ENCODE data around the gene RCVRN. TPM values are rescaled to one million over a fixed set of nuclear protein-coding genes. Genes with fewer than 3 reads are reported as not detected.

The RCVRN gene
- total and polyA plus RNA-seq, 7 donors, result 0.23 TPM; not detected in 6

GRCh38 chr17:9918804-9919352 is 13.8 kb upstream of the RCVRN start:
- 87 to 93% (median 89%) methylated on average over 5 of the region's 5 CpGs for WGBS, 3 donors
- DNase-seq (no peak), ATAC-seq (no peak)
- H3K36me3 ChIP-seq (ENCODE audit: insufficient read depth in 1 of 2, low read depth in 1 of 2), result no peaks in the 10 kb centered on the region
- H3K27ac ChIP-seq, result no peak overlapping the region
- no peaks in the 10 kb centered on the region for H3K9me3 ChIP-seq
- no peak for TF ChIP-seq CTCF (IDR thresholded peaks at IDR 0.05)
- H3K27me3 ChIP-seq (ENCODE audit: insufficient read depth in 3 of 3, low read length in 2 of 3), result no peaks in the 10 kb centered on the region
- intact Hi-C loops (cut with DNase I), result no loop called here
- H3K4me1 ChIP-seq, result no peaks in the 10 kb centered on the region
- no peak overlapping the region for H3K4me3 ChIP-seq

GRCh38 chr17:9918352-9918751 is 13.3 kb upstream of the RCVRN start:
- 93 to 96% (median 96%) methylated on average over 8 of the region's 8 CpGs for WGBS, 3 donors
- DNase-seq (no peak), ATAC-seq (no peak)
- no peaks in the 10 kb centered on the region for H3K36me3 ChIP-seq (ENCODE audit: insufficient read depth in 1 of 2, low read depth in 1 of 2)
- H3K27me3 ChIP-seq (ENCODE audit: insufficient read depth in 3 of 3, low read length in 2 of 3), result no peaks in the 10 kb centered on the region
- intact Hi-C loops (cut with DNase I), result no loop called here
- no peak for TF ChIP-seq CTCF (IDR thresholded peaks at IDR 0.05)
- H3K4me3 ChIP-seq, result no peak overlapping the region
- H3K27ac ChIP-seq, result no peak overlapping the region
- no peaks in the 10 kb centered on the region for H3K4me1 ChIP-seq
- H3K9me3 ChIP-seq, result no peaks in the 10 kb centered on the region

DNA sequence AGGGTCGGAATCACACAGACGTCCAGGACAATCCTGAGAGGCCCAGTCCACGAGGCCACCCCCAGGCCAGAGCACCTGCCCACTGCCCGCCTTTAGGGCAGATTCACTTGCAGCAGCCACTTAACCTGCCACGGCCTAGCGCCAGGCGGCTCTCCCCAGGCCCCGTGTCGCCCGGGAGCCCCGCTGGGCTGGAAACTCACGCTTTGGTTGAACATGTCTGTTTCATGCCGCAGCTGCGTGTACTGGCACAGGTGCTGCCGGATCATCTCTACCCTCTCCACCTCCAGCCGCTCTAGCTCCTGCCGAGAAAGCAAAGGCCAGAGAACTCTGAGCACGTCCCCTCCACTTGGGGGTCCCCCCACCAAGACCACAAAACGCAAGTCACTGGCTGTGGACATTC is 12.7 kb upstream of the RCVRN start:
- ATAC-seq, result no peak
- Histone ChIP-seq H3K4me1 (no peaks in the 10 kb centered on the region), H3K27me3 (ENCODE audit: insufficient read depth in 3 of 3, low read length in 2 of 3) (no peaks in the 10 kb centered on the region), H3K36me3 (ENCODE audit: insufficient read depth in 1 of 2, low read depth in 1 of 2) (no peaks in the 10 kb centered on the region), H3K9me3 (no peaks in the 10 kb centered on the region), H3K4me3 (no peak overlapping the region), H3K27ac (no peak overlapping the region)
- TF ChIP-seq CTCF (IDR thresholded peaks at IDR 0.05), result no peak
- 87 to 89% (median 88%) methylated on average over 19 of the region's 19 CpGs for WGBS, 3 donors
- intact Hi-C loops (cut with DNase I), result no loop called here
- no peak for DNase-seq

DNA sequence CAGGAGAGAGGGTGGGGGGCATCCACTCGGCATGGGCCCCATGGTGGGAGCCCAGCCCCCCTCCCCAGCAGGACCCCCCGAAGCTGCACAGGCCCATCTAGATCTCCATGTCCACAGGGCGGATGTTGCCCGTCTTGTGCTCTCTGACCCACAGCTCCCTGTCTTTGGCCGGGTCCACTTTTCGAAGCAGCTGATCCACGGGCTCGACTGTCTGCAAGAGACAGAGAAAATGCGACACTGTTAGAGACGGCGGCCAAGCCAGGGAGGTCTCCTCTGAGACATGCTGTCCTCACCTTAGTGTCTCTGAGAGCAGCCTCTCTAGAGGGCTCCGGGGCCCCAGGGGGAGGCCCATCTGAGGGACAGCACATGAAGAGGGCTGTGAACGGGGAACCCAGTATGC is 12.1 kb upstream of the RCVRN start:
- Histone ChIP-seq H3K4me3 (no peak overlapping the region), H3K9me3 (no peaks in the 10 kb centered on the region), H3K36me3 (ENCODE audit: insufficient read depth in 1 of 2, low read depth in 1 of 2) (no peaks in the 10 kb centered on the region), H3K27me3 (ENCODE audit: insufficient read depth in 3 of 3, low read length in 2 of 3) (no peaks in the 10 kb centered on the region), H3K27ac (no peak overlapping the region), H3K4me1 (no peaks in the 10 kb centered on the region)
- intact Hi-C loops (cut with DNase I), result no loop called here
- no peak for ATAC-seq
- DNase-seq, result no peak
- TF ChIP-seq CTCF (IDR thresholded peaks at IDR 0.05), result no peak
- 82 to 86% (median 85%) methylated on average over 11 to 13 of the region's 13 CpGs for WGBS, 3 donors

GRCh38 chr17:9916108-9916507 is 11.0 kb upstream of the RCVRN start:
- 65 to 77% (median 66%) methylated on average over 8 of the region's 8 CpGs for WGBS, 3 donors
- ATAC-seq, result no peak
- Histone ChIP-seq H3K27me3 (ENCODE audit: insufficient read depth in 3 of 3, low read length in 2 of 3) (peaks cover 0 to 2% (median 0%) of the 10 kb centered on the region in 3 donors), H3K27ac (no peak overlapping the region), H3K4me3 (no peak overlapping the region), H3K9me3 (no peaks in the 10 kb centered on the region), H3K4me1 (no peaks in the 10 kb centered on the region), H3K36me3 (ENCODE audit: insufficient read depth in 1 of 2, low read depth in 1 of 2) (no peaks in the 10 kb centered on the region)
- intact Hi-C loops (cut with DNase I), result no loop called here
- DNase-seq, result no peak
- no peak for TF ChIP-seq CTCF (IDR thresholded peaks at IDR 0.05)
